HG03066 (cell line): Measurements from ENCODE around the gene ATRNL1.
A peak's percentile ranks its signal among the peaks of the same experiment; 100 is the strongest.

Source experiments
- ATAC-seq: cut with Tn5 transposase; IDR thresholded peaks from one replicate; pipeline ENCODE4 v1.9.1; 2021; ENCODE audit warnings: low read depth; ENCODE audit not compliant: unreplicated experiment

The ATRNL1 gene

GRCh38 chr10:115093286-115093775 lies at the start of gene ATRNL1:
ATRNL1 (plus strand) TSS chr10:115093365; CDS start chr10:115093751, 386 bp downstream.
- ATAC-seq, result peak; percentile 65

- ATAC-seq, result no peak
These were observed 49.4 kb upstream of the ATRNL1 start for GRCh38 chr10:115043719-115044118.

GRCh38 chr10:115044891-115045290 lies 48.3 kb upstream of the ATRNL1 start:
- no peak for ATAC-seq

GRCh38 chr10:115045499-115045898 lies 47.7 kb upstream of the ATRNL1 start:
- no peak for ATAC-seq

- ATAC-seq, result no peak
These were observed 46.4 kb upstream of the ATRNL1 start for GRCh38 chr10:115046686-115047236.

GRCh38 chr10:115047705-115048104 lies 45.5 kb upstream of the ATRNL1 start:
- ATAC-seq, result no peak

- ATAC-seq, result no peak
These were observed 43.8 kb upstream of the ATRNL1 start for GRCh38 chr10:115049318-115049717.

GRCh38 chr10:115049960-115050359 lies 43.2 kb upstream of the ATRNL1 start:
- ATAC-seq, result no peak

- no peak for ATAC-seq
These were observed 42.7 kb upstream of the ATRNL1 start for GRCh38 chr10:115050375-115051010.

- ATAC-seq, result no peak
These were observed 41.9 kb upstream of the ATRNL1 start for GRCh38 chr10:115051216-115051615.

GRCh38 chr10:115052226-115052625 lies 40.9 kb upstream of the ATRNL1 start:
- no peak for ATAC-seq

- ATAC-seq, result no peak
These were observed 40.4 kb upstream of the ATRNL1 start for GRCh38 chr10:115052728-115053127.

GRCh38 chr10:115056186-115056585 lies 37.0 kb upstream of the ATRNL1 start:
- ATAC-seq, result no peak

- ATAC-seq, result no peak
These were observed 33.8 kb upstream of the ATRNL1 start for GRCh38 chr10:115059301-115059898.

GRCh38 chr10:115063701-115064658 lies 29.2 kb upstream of the ATRNL1 start:
- ATAC-seq, result no peak

- ATAC-seq, result no peak
These were observed 27.4 kb upstream of the ATRNL1 start for GRCh38 chr10:115065801-115066200.

- no peak for ATAC-seq
These were observed 26.6 kb upstream of the ATRNL1 start for GRCh38 chr10:115066528-115066927.

GRCh38 chr10:115073796-115074195 lies 19.4 kb upstream of the ATRNL1 start:
- no peak for ATAC-seq

GRCh38 chr10:115082506-115082905 lies 10.7 kb upstream of the ATRNL1 start:
- no peak for ATAC-seq

GRCh38 chr10:115084277-115084850 lies 8.8 kb upstream of the ATRNL1 start:
- ATAC-seq, result no peak
